RWPE2 (cell line): Measurements from ENCODE around the gene TMA16.
A peak's percentile ranks its signal among the peaks of the same experiment; 100 is the strongest.
"Not testable (repeated sequence)": the region's sequence is repeated elsewhere in the genome, so short reads cannot be mapped to it uniquely, and the experiment has no call there.

Source experiments
- ATAC-seq: fragments of 200-7000 bp; cut with Tn5 transposase; 3 replicates; pipeline ENCODE4 v1.9.1; 2021; ENCODE audit warnings: low read depth
- DNase-seq: peaks from one replicate; pipeline ENCODE4 v3.0.0-alpha.2; 2020; ENCODE audit warnings: low spot score
- H3K27ac ChIP-seq: fragments of 450-650 bp; 2 replicates; pipeline ENCODE4 v1.5.1; 2017; ENCODE audit warnings: mild to moderate bottlenecking; ENCODE audit not compliant: poor library complexity, severe bottlenecking
- H3K27me3 ChIP-seq: fragments of 250-450 bp; sonication (Bioruptor Pico); 2 replicates; pipeline ENCODE4 v1.5.1; 2021; ENCODE audit warnings: mild to moderate bottlenecking, moderate library complexity; ENCODE audit not compliant: insufficient read depth, poor library complexity, severe bottlenecking
- H3K36me3 ChIP-seq: fragments of 250-450 bp; sonication (Bioruptor Pico); 2 replicates; pipeline ENCODE4 v1.5.1; 2020; ENCODE audit warnings: low read depth, mild to moderate bottlenecking, moderate library complexity
- H3K4me1 ChIP-seq: fragments of 250-450 bp; sonication (Bioruptor Pico); 2 replicates; pipeline ENCODE4 v1.5.1; 2021; ENCODE audit warnings: mild to moderate bottlenecking, moderate library complexity; ENCODE audit not compliant: insufficient read depth, poor library complexity, severe bottlenecking
- H3K4me3 ChIP-seq: fragments of 250-450 bp; sonication (Bioruptor Pico); 2 replicates; pipeline ENCODE4 v1.5.1; 2021; ENCODE audit warnings: mild to moderate bottlenecking, moderate library complexity; ENCODE audit not compliant: severe bottlenecking
- H3K9me3 ChIP-seq: fragments of 250-450 bp; sonication (Bioruptor Pico); 2 replicates; pipeline ENCODE4 v1.5.1; 2021; ENCODE audit warnings: mild to moderate bottlenecking, moderate library complexity; ENCODE audit not compliant: severe bottlenecking
- TF ChIP-seq, protein P1 (sequence below): fragments of 450-650 bp; IDR thresholded peaks from one replicate; pipeline ENCODE4 v1.5.1; 2017; ENCODE audit warnings: mild to moderate bottlenecking, moderate library complexity; ENCODE audit not compliant: poor library complexity, severe bottlenecking

Gene TMA16

DNA sequence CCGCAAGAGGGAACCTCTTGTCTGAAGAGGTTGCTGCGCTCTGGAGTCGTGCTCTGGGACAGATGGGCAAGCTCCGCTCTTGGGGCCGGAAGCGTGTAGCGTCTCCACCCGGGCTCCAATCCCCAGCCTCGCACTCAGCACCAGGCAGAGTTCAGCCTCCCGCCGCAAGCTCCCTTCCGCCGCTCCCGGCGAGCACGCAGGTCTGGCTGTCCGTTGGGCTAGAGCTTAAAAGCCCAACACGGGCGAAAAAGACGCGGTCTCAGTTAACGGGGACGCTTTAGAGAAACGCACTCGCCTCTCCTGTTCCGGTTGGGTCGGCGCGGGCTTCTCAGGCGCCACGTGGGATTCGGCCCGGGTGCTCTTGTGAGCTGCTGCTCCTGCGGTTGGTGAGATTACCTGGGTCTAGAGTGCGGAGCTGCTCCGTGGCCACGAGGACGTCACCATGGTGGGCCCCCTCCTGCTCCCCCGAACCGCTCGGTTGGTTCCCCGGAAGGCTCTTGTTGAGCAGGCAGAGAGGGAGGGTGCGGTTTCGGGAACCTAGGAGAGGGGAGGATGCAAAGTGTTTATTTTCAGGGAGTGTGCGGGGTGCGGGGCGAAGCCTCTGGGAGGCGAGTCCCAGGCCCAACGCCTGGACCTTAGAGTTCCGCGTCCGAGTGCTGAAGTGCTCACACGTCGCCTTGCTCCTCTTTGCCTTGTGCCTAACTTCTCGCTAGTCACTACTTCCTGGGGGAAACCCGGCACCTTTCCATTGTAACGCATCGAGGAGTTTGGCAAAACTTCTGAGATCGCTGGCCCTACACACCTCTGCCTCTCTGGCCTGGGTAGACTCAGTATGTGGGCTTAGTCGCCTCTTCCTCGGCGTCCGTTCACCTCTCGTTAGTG lies at the start of gene TMA16:
TSS of gene TMA16 (plus strand) at position 331 of the 882 bp plus-strand sequence. CDS start at position 443, 112 bp downstream.
- TF ChIP-seq, protein P1, sequence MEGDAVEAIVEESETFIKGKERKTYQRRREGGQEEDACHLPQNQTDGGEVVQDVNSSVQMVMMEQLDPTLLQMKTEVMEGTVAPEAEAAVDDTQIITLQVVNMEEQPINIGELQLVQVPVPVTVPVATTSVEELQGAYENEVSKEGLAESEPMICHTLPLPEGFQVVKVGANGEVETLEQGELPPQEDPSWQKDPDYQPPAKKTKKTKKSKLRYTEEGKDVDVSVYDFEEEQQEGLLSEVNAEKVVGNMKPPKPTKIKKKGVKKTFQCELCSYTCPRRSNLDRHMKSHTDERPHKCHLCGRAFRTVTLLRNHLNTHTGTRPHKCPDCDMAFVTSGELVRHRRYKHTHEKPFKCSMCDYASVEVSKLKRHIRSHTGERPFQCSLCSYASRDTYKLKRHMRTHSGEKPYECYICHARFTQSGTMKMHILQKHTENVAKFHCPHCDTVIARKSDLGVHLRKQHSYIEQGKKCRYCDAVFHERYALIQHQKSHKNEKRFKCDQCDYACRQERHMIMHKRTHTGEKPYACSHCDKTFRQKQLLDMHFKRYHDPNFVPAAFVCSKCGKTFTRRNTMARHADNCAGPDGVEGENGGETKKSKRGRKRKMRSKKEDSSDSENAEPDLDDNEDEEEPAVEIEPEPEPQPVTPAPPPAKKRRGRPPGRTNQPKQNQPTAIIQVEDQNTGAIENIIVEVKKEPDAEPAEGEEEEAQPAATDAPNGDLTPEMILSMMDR, result no peak
- Histone ChIP-seq H3K4me3 (peak within 1 kb of the TSS; percentile 72), H3K9me3 (no peaks in the 10 kb centered on the region), H3K27ac (peak within 1 kb of the TSS; percentile 86), H3K27me3 (no peaks in the 10 kb centered on the region), H3K36me3 (peaks cover 25% of the 10 kb centered on the region; the same call in 1 of the 2 replicates), H3K4me1 (peaks cover 8% of the 10 kb centered on the region)
- ATAC-seq, result peak; percentile 90
- DNase-seq, result peak; percentile 87

DNA sequence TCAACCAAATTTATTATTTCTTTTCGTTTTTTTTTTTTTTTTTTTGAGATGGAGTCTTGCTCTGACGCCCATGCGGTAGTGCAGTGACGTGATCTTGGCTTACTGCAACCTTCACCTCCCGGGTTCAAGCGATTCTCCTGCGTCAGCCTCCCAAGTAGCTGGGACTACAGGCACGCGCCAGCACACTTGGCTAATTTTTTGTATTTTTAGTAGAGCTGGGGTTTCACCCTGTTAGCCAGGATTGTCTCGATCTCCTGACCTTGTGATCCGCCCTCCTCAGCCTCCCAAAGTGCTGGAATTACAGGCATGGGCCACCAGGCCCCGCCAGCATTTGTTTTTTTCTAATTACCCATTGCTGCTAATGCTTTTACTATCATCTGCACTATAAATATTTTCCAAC lies 47.5 kb upstream of the TMA16 start:
- not testable (repeated sequence) for H3K27me3 ChIP-seq, H3K4me3 ChIP-seq, H3K27ac ChIP-seq, H3K36me3 ChIP-seq, DNase-seq, H3K9me3 ChIP-seq, H3K4me1 ChIP-seq, ATAC-seq

DNA sequence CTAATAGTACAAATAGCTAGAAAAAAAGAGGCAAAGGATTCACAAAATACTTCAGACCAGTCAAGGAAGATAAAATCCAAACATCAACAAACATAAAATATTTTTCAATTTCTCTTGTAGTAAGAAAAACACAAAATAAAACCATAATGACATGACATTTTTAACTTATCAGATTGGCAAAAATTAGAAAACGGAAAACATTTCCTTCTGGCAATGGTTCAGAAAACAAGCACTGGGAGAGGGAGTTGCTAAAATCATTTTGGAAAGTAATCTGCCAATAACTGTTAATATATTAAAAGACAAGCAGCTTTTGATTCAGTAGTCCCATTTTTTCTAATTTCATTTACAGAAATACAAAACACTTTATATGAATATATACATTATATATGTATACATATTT lies 47.0 kb upstream of the TMA16 start:
- Histone ChIP-seq H3K9me3 (no peaks in the 10 kb centered on the region), H3K4me3 (no peak overlapping the region), H3K36me3 (no peaks in the 10 kb centered on the region), H3K27me3 (no peaks in the 10 kb centered on the region), H3K4me1 (peaks cover 5% of the 10 kb centered on the region), H3K27ac (no peak overlapping the region)
- no peak for ATAC-seq
- DNase-seq, result no peak
- TF ChIP-seq, protein P1, result no peak

DNA sequence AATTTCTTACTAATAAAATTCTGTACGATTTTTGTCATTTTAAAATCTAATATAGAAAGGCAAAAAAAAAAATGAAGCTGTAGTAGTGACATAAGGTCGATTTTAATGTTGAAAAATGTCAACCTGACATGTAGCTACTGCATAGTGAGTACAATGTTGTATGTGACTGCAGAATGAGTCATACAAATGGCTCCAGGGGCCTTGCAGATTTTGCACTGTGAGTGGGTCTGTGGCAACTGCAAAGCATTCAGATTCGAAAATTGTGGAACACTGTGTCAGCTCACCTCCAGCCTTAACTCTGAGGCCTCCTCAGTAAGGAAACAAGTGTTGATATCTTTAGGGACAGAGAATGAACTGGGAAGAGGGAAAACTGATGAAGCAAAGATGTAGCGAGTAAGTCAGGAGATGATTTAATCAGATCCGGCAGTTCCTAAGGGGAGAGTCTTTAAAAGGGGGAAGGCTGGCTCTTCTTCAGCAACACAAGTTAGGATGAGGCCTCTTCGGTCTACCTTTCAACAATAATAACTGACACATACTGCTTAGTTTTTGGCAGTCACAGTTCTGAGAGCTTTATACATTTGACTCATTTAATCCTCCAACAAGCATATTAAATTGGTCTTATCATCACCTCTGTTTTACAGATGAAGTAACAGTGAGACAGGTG lies 45.8 kb upstream of the TMA16 start:
- no peaks in the 10 kb centered on the region for H3K36me3 ChIP-seq
- H3K4me1 ChIP-seq, result peaks cover 5% of the 10 kb centered on the region
- DNase-seq (no peak), ATAC-seq (peak; percentile 89)
- TF ChIP-seq, protein P1, result no peak
- H3K27me3 ChIP-seq, result no peaks in the 10 kb centered on the region
- no peak overlapping the region for H3K27ac ChIP-seq
- no peaks in the 10 kb centered on the region for H3K9me3 ChIP-seq
- no peak overlapping the region for H3K4me3 ChIP-seq

DNA sequence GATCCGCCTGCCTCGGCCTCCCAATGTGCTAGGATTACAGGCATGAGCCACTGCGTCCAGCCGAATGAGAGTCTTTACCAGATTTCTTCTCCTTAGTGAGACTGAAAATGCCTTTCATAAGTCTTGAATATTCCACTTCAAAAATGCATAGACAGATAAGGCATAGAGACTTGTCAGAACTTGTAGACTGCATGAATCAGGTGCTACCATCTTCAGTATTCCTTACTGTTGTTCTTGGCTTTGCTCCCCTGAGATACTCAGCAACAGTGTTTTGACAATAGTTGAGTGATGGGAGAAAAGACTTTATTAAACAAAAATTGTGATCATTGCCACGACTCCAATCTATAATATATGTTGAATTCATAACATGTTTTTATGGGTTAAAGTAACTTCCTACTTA lies 31.9 kb upstream of the TMA16 start:
- no peaks in the 10 kb centered on the region for H3K4me1 ChIP-seq
- H3K27ac ChIP-seq, result no peak overlapping the region
- H3K27me3 ChIP-seq, result no peaks in the 10 kb centered on the region
- peak; percentile 85 for ATAC-seq
- no peaks in the 10 kb centered on the region for H3K9me3 ChIP-seq
- DNase-seq, result no peak
- TF ChIP-seq, protein P1, result no peak
- H3K4me3 ChIP-seq, result no peak overlapping the region
- no peaks in the 10 kb centered on the region for H3K36me3 ChIP-seq
